ENCODE data around the gene AMFR. TPM values are rescaled to one million over a fixed set of nuclear protein-coding genes. Genes with fewer than 3 reads are reported as not detected.

Gene AMFR
- total and polyA plus RNA-seq, 2 of the 13 experiments (the other 11 are each of a cell fraction or from before 2014, with no cell fraction given) = 52.9 to 108 TPM

GRCh38 chr16:56332464-56333079, 92.8 kb downstream of the AMFR start (continued):
- TF ChIP-seq, protein P1, sequence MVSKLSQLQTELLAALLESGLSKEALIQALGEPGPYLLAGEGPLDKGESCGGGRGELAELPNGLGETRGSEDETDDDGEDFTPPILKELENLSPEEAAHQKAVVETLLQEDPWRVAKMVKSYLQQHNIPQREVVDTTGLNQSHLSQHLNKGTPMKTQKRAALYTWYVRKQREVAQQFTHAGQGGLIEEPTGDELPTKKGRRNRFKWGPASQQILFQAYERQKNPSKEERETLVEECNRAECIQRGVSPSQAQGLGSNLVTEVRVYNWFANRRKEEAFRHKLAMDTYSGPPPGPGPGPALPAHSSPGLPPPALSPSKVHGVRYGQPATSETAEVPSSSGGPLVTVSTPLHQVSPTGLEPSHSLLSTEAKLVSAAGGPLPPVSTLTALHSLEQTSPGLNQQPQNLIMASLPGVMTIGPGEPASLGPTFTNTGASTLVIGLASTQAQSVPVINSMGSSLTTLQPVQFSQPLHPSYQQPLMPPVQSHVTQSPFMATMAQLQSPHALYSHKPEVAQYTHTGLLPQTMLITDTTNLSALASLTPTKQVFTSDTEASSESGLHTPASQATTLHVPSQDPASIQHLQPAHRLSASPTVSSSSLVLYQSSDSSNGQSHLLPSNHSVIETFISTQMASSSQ (IDR thresholded peaks at IDR 0.05; ENCODE audit: low read depth) = no peak
- TF ChIP-seq, protein P1 (CRISPR knock-in tag; IDR thresholded peaks at IDR 0.05; ENCODE audit: borderline replicate concordance) = peak; percentile 42; the same call in 1 of the 2 replicates
- TF ChIP-seq ZNF770 (CRISPR knock-in tag; IDR thresholded peaks at IDR 0.05) (peak; percentile 21; the same call in 1 of the 2 replicates), SNAPC5 (CRISPR knock-in tag; IDR thresholded peaks at IDR 0.05; ENCODE audit: borderline replicate concordance) (no peak), HOXA5 (CRISPR knock-in tag; IDR thresholded peaks at IDR 0.05) (no peak), CBX2 (IDR thresholded peaks at IDR 0.05; ENCODE audit: low read depth, low read length) (no peak), CBX2 (CRISPR knock-in tag; IDR thresholded peaks at IDR 0.05; ENCODE audit: low read depth) (no peak), PRMT3 (CRISPR knock-in tag; IDR thresholded peaks at IDR 0.05; ENCODE audit: borderline replicate concordance, low read depth) (no peak), BORCS8-MEF2B (CRISPR knock-in tag; IDR thresholded peaks at IDR 0.05) (peak; percentile 56; the same call in 1 of the 2 replicates), ZNF232 (CRISPR knock-in tag; IDR thresholded peaks at IDR 0.05; ENCODE audit: borderline replicate concordance) (no peak), ZNF576 (CRISPR knock-in tag; IDR thresholded peaks at IDR 0.05) (no peak), CEBPG (CRISPR knock-in tag; IDR thresholded peaks at IDR 0.05) (peak; percentile 10; the same call in 1 of the 2 replicates), BATF2 (CRISPR knock-in tag; IDR thresholded peaks at IDR 0.05) (no peak), RERE (CRISPR knock-in tag; IDR thresholded peaks at IDR 0.05; ENCODE audit: low read depth) (no peak), SRSF4 (IDR thresholded peaks at IDR 0.05; ENCODE audit: low read depth, low read length, poor library complexity, severe bottlenecking) (no peak), RFXANK (CRISPR knock-in tag; IDR thresholded peaks at IDR 0.05) (no peak), PITX1 (CRISPR knock-in tag; IDR thresholded peaks at IDR 0.05) (peak; percentile 53; the same call in 1 of the 2 replicates)
